Body of pancreas (tissue), 4 donors: ENCODE results near the gene RRAGA. TPM values are rescaled to one million over a fixed set of nuclear protein-coding genes. Genes with fewer than 3 reads are reported as not detected.

Experiments used
- ATAC-seq: fragments of 150-250 bp; one replicate; pipeline ENCODE4 v1.9.1; 2016
- DNase-seq, 4 donors: peaks; one replicate each; pipeline ENCODE4 v3.0.0-alpha.2; 2019
- H3K27ac ChIP-seq, 4 donors: fragments of 200-600 bp; sonication (generic); 1 replicate in 3 of 4; 2 replicates in 1 of 4; pipeline versions ENCODE4 v1.5.1 to v1.6.1; 2016 to 2019; ENCODE audit warnings: mild to moderate bottlenecking in 1 of 4, mixed read lengths in 1 of 4, moderate library complexity in 1 of 4
- H3K27me3 ChIP-seq, 2 donors: fragments of 200-600 bp; sonication (generic); one replicate each; pipeline ENCODE4 v1.6.0; 2016; ENCODE audit warnings: mild to moderate bottlenecking in 1 of 2
- H3K36me3 ChIP-seq, 2 donors: fragments of 200-600 bp; sonication (generic); replicated peaks in 1 of 2; 2 replicates each; pipeline ENCODE4 v1.5.1; 2016; ENCODE audit warnings: low read depth in 2 of 2; ENCODE audit not compliant: insufficient read depth in 1 of 2
- H3K4me1 ChIP-seq: fragments of 200-600 bp; sonication (generic); one replicate; pipeline ENCODE4 v1.6.0; 2016
- H3K4me3 ChIP-seq, 2 donors: fragments of 200-600 bp; sonication (generic); 1 replicate in 1 of 2; 2 replicates in 1 of 2; pipeline ENCODE4 v1.5.1; 2016 to 2019
- H3K9me3 ChIP-seq, 3 donors: fragments of 200-600 bp; sonication (generic); 1 replicate in 2 of 3; 2 replicates in 1 of 3; pipeline ENCODE4 v1.5.1; 2016
- CTCF ChIP-seq, 7 experiments: fragments of 450-650 bp in 4 of 7; fragments of 200-600 bp in 3 of 7; sonication (generic) in 3 of 7; IDR thresholded peaks; one replicate each; pipeline ENCODE4 v1.5.1; 2016 to 2019; ENCODE audit warnings: antibody characterized with exemption in 7 of 7
- POLR2A ChIP-seq, 3 donors: fragments of 450-650 bp; IDR thresholded peaks; one replicate each; pipeline ENCODE4 v1.6.1; 2016; ENCODE audit warnings: antibody characterized with exemption in 3 of 3, mild to moderate bottlenecking in 2 of 3
- WGBS, 2 donors: methylation state at CpG; one replicate each; pipeline ENCODE4 v1.1.5; 2017; 5-methylcytosine and 5-hydroxymethylcytosine counted together
- intact Hi-C: fragments of 100-400 bp; cut with DNase I; formaldehyde crosslinking; loops from one replicate; pipeline ENCODE4 v1.15.1; 2023
- total RNA-seq, 2 donors: library from RNA; depleted of rRNA; stranded (reverse); fragments of >200 nt; gene quantifications; one replicate each; pipeline ENCODE4 v1.1.0, GENCODE V29; 2016

The RRAGA gene
- total RNA-seq, 2 donors from 2014 or later = 16.6 to 30.0 TPM

GRCh38 chr9:19027825-19028224, 21.4 kb upstream of the RRAGA start:
- no peaks in the 10 kb centered on the region for H3K4me1 ChIP-seq
- no peaks in the 10 kb centered on the region for H3K9me3 ChIP-seq
- no peak for TF ChIP-seq POLR2A (IDR thresholded peaks at IDR 0.05)
- TF ChIP-seq CTCF (IDR thresholded peaks at IDR 0.05) = no peak
- WGBS, 2 donors = 81 to 87% methylated on average over 18 to 22 of the region's 22 CpGs
- DNase-seq (no peak), ATAC-seq (no peak)
- H3K27me3 ChIP-seq = no peaks in the 10 kb centered on the region
- intact Hi-C loops = loop anchor here (10.0 kb wide), 1 partner anchor 773 kb away; no protein-coding TSS in a partner anchor
- no peaks in the 10 kb centered on the region for H3K36me3 ChIP-seq
- no peak overlapping the region for H3K4me3 ChIP-seq
- H3K27ac ChIP-seq = no peak overlapping the region

- Histone ChIP-seq H3K36me3 (no peaks in the 10 kb centered on the region), H3K27me3 (no peaks in the 10 kb centered on the region), H3K9me3 (no peaks in the 10 kb centered on the region), H3K4me1 (no peaks in the 10 kb centered on the region), H3K4me3 (no peak overlapping the region), H3K27ac (no peak overlapping the region)
- intact Hi-C loops = loop anchor here (10.0 kb wide), 1 partner anchor 774 kb away; no protein-coding TSS in a partner anchor
- ATAC-seq = peak; percentile 78
- peak; percentile 53 to 84 (median 68) for TF ChIP-seq CTCF (IDR thresholded peaks at IDR 0.05)
- TF ChIP-seq POLR2A (IDR thresholded peaks at IDR 0.05) = no peak
- WGBS, 2 donors = 15 to 21% methylated on average over 8 of the region's 8 CpGs
- DNase-seq = peak; percentile 33 to 55 (median 50)
These were observed 20.3 kb upstream of the RRAGA start for GRCh38 chr9:19028835-19029451.

- H3K36me3 ChIP-seq = no peaks in the 10 kb centered on the region
- H3K27me3 ChIP-seq = no peaks in the 10 kb centered on the region
- TF ChIP-seq POLR2A (IDR thresholded peaks at IDR 0.05) = no peak
- no peak for TF ChIP-seq CTCF (IDR thresholded peaks at IDR 0.05)
- no peaks in the 10 kb centered on the region for H3K9me3 ChIP-seq
- H3K4me3 ChIP-seq = no peak overlapping the region
- intact Hi-C loops = no loop called here
- 77 to 83% methylated on average over 1 of the region's 1 CpG for WGBS, 2 donors
- ATAC-seq (no peak), DNase-seq (no peak)
- H3K27ac ChIP-seq = no peak overlapping the region
- no peaks in the 10 kb centered on the region for H3K4me1 ChIP-seq
These were observed 18.3 kb upstream of the RRAGA start for GRCh38 chr9:19030899-19031298.

- no peaks in the 10 kb centered on the region for H3K9me3 ChIP-seq
- no peaks in the 10 kb centered on the region for H3K27me3 ChIP-seq
- TF ChIP-seq POLR2A (IDR thresholded peaks at IDR 0.05) (no peak), CTCF (IDR thresholded peaks at IDR 0.05) (no peak)
- no peaks in the 10 kb centered on the region for H3K36me3 ChIP-seq
- H3K4me1 ChIP-seq = no peaks in the 10 kb centered on the region
- intact Hi-C loops = no loop called here
- DNase-seq = no peak
- H3K27ac ChIP-seq = no peak overlapping the region
- WGBS, 2 donors = 49 to 80% methylated on average over 6 to 14 of the region's 14 CpGs
- ATAC-seq = no peak
- H3K4me3 ChIP-seq = no peak overlapping the region
These were observed 16.8 kb upstream of the RRAGA start for GRCh38 chr9:19032406-19032805.

- TF ChIP-seq CTCF (IDR thresholded peaks at IDR 0.05) (no peak), POLR2A (IDR thresholded peaks at IDR 0.05) (no peak)
- intact Hi-C loops = no loop called here
- Histone ChIP-seq H3K27me3 (no peaks in the 10 kb centered on the region), H3K4me1 (no peaks in the 10 kb centered on the region), H3K27ac (no peak within 1 kb of the TSS), H3K36me3 (no peaks in the 10 kb centered on the region), H3K9me3 (no peaks in the 10 kb centered on the region), H3K4me3 (no peak within 1 kb of the TSS)
- no peak for DNase-seq
- no peak for ATAC-seq
- 60% methylated on average over 20 of the region's 20 CpGs; no CpG with 5 or more reads in 1 of the 2 donors for WGBS, 2 donors
These were observed 16.2 kb upstream of the RRAGA start, which contains the start of gene SAXO1 for GRCh38 chr9:19033015-19033414. Gene SAXO1, minus strand, starts transcription at chr9:19033209. Its CDS starts 301 bp downstream, at chr9:19032908.
